Gastrocnemius medialis (tissue), 4 donors: ENCODE results near the gene METTL8. TPM values are rescaled to one million over a fixed set of nuclear protein-coding genes. Genes with fewer than 3 reads are reported as not detected.
"Not testable (repeated sequence)": the region's sequence is repeated elsewhere in the genome, so short reads cannot be mapped to it uniquely, and the experiment has no call there.

ENCODE experiments used
- ATAC-seq, 2 donors: fragments of 150-250 bp; one replicate each; pipeline ENCODE4 v1.9.1; 2016
- DNase-seq, 2 donors: peaks; one replicate each; pipeline ENCODE4 v3.0.0-alpha.2; 2019
- H3K27ac ChIP-seq, 4 donors: fragments of 200-600 bp; sonication (generic); 1 replicate in 1 of 4; 2 replicates in 3 of 4; pipeline ENCODE4 v1.5.1; 2016 to 2018; ENCODE audit warnings: mild to moderate bottlenecking in 2 of 4, moderate library complexity in 1 of 4
- H3K27me3 ChIP-seq, 3 donors: fragments of 200-600 bp; sonication (generic) in 2 of 3; 1 replicate in 1 of 3; 2 replicates in 2 of 3; pipeline versions ENCODE4 v1.5.1 to v1.6.0; 2016 to 2019; ENCODE audit warnings: mild to moderate bottlenecking in 1 of 3, moderate library complexity in 1 of 3
- H3K36me3 ChIP-seq, 2 donors: fragments of 200-600 bp; sonication (generic) in 1 of 2; one replicate each; pipeline ENCODE4 v1.5.1; 2017 to 2018
- H3K4me1 ChIP-seq, 2 donors: fragments of 200-600 bp; sonication (generic) in 1 of 2; one replicate each; pipeline ENCODE4 v1.5.1; 2016 to 2017; ENCODE audit warnings: mild to moderate bottlenecking in 2 of 2
- H3K4me3 ChIP-seq, 4 donors: fragments of 200-600 bp; sonication (generic) in 3 of 4; 1 replicate in 1 of 4; 2 replicates in 3 of 4; pipeline ENCODE4 v1.5.1; 2016 to 2019; ENCODE audit warnings: mild to moderate bottlenecking in 2 of 4
- H3K9me3 ChIP-seq, 3 donors: fragments of 200-600 bp; sonication (generic) in 2 of 3; 1 replicate in 1 of 3; 2 replicates in 2 of 3; pipeline ENCODE4 v1.5.1; 2016 to 2019
- POLR2A ChIP-seq, 2 donors: fragments of 450-650 bp; IDR thresholded peaks; one replicate each; pipeline ENCODE4 v1.6.1; 2017; ENCODE audit warnings: antibody characterized with exemption in 2 of 2, mild to moderate bottlenecking in 2 of 2, moderate library complexity in 2 of 2
- in situ Hi-C, 4 donors: fragments of 200-750 bp; cut with MboI; loops; one replicate each; pipeline versions ENCODE4 v1.15.0 to v1.8.0; 2017; ENCODE audit warnings: low sequenced_read_pairs in 4 of 4
- intact Hi-C: fragments of 100-400 bp; cut with DNase I; formaldehyde crosslinking; loops from one replicate; pipeline ENCODE4 v1.15.1; 2023; ENCODE audit warnings: low total_unique reads
- total RNA-seq, 4 donors: library from RNA; depleted of rRNA; stranded (reverse); fragments of >200 nt; gene quantifications; one replicate each; pipeline versions ENCODE4 v1.1.0 to v1.2.3, GENCODE V29; 2016
- TF ChIP-seq, protein P1 (sequence below), 5 experiments: fragments of 450-650 bp in 3 of 5; fragments of 200-600 bp in 2 of 5; sonication (generic) in 2 of 5; IDR thresholded peaks in 4 of 5; conservative IDR thresholded peaks in 1 of 5; 1 replicate in 4 of 5; 2 replicates in 1 of 5; pipeline ENCODE4 v1.5.1; 2016 to 2019; ENCODE audit warnings: antibody characterized with exemption in 5 of 5, mild to moderate bottlenecking in 3 of 5, moderate library complexity in 3 of 5

METTL8 gene
- total RNA-seq, 4 donors from 2014 or later = 10.3 to 22.0 (median 11.0) TPM

DNA sequence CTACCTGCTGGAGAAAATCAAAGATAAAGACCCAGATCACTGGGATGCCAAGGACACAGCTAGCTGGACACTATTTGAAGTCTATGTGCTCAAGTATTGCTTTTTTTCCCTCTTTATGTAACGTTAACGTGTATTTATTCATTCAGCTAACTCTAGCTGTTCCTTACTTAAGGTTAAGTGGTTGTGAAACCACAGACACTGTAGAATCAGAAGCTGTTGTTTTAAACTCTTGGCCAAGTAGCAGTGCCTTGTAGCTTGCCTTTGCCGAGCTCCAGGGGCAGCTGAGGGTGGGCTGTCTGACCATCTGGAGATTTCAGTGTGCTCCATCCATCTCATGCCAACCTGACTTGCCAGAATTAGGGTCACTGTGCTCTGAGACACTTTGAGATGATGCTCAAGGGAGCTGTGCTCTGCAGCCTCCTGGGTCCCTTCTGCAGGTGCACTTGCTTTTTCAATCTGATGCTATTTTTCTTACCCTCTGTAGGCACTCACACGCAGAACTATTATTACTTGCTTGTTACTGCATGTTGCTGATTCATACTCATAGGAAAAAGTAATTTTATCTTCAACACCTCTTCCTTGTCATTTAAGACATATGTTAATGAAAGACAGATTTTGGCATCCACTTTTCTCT, 116.2 kb downstream of the METTL8 start:
- H3K4me3 ChIP-seq = no peak overlapping the region
- intact Hi-C loops (no loop called here), in situ Hi-C loops (no loop called here)
- H3K36me3 ChIP-seq = no peaks in the 10 kb centered on the region
- no peaks in the 10 kb centered on the region for H3K4me1 ChIP-seq
- TF ChIP-seq, protein P1, sequence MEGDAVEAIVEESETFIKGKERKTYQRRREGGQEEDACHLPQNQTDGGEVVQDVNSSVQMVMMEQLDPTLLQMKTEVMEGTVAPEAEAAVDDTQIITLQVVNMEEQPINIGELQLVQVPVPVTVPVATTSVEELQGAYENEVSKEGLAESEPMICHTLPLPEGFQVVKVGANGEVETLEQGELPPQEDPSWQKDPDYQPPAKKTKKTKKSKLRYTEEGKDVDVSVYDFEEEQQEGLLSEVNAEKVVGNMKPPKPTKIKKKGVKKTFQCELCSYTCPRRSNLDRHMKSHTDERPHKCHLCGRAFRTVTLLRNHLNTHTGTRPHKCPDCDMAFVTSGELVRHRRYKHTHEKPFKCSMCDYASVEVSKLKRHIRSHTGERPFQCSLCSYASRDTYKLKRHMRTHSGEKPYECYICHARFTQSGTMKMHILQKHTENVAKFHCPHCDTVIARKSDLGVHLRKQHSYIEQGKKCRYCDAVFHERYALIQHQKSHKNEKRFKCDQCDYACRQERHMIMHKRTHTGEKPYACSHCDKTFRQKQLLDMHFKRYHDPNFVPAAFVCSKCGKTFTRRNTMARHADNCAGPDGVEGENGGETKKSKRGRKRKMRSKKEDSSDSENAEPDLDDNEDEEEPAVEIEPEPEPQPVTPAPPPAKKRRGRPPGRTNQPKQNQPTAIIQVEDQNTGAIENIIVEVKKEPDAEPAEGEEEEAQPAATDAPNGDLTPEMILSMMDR (IDR thresholded peaks at IDR 0.05 in 4 of 5, conservative IDR thresholded peaks at IDR 0.05 in 1 of 5) = no peak
- TF ChIP-seq POLR2A (IDR thresholded peaks at IDR 0.05) = no peak
- no peaks in the 10 kb centered on the region for H3K27me3 ChIP-seq
- DNase-seq = no peak
- H3K27ac ChIP-seq = no peak overlapping the region
- no peaks in the 10 kb centered on the region for H3K9me3 ChIP-seq
- no peak for ATAC-seq

GRCh38 chr2:171316755-171317337, 116.9 kb downstream of the METTL8 start:
- Histone ChIP-seq H3K36me3 (no peaks in the 10 kb centered on the region), H3K4me3 (no peak overlapping the region), H3K27me3 (no peaks in the 10 kb centered on the region), H3K27ac (no peak overlapping the region), H3K9me3 (no peaks in the 10 kb centered on the region), H3K4me1 (no peaks in the 10 kb centered on the region)
- DNase-seq (no peak), ATAC-seq (no peak)
- TF ChIP-seq, protein P1 (IDR thresholded peaks at IDR 0.05 in 4 of 5, conservative IDR thresholded peaks at IDR 0.05 in 1 of 5) = no peak
- TF ChIP-seq POLR2A (IDR thresholded peaks at IDR 0.05) = no peak
- in situ Hi-C loops (no loop called here), intact Hi-C loops (no loop called here)

DNA sequence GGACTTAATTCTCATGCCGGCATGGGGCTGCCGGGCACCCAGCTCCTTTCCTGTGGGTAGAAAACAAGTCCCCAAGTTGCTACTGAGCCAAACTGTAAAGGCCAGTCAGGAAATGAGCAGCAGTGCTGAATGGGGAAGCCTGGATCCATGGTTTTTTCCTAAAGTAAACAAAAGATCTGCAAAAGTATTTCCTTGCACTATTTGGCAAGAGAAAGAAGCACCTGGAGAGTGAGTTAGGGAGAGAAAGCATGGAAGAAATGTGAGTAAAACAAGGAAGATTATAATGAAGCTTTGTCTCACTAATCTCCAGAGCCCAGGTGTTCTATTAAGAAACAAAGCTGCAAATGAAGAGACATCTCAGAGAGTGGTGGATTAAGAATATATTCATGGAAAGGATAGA, 117.6 kb downstream of the METTL8 start:
- Histone ChIP-seq H3K36me3 (no peaks in the 10 kb centered on the region), H3K4me3 (no peak overlapping the region), H3K27ac (no peak overlapping the region), H3K9me3 (no peaks in the 10 kb centered on the region), H3K27me3 (no peaks in the 10 kb centered on the region), H3K4me1 (no peaks in the 10 kb centered on the region)
- TF ChIP-seq POLR2A (IDR thresholded peaks at IDR 0.05) = no peak
- TF ChIP-seq, protein P1 (IDR thresholded peaks at IDR 0.05 in 4 of 5, conservative IDR thresholded peaks at IDR 0.05 in 1 of 5) = no peak
- intact Hi-C loops = no loop called here
- in situ Hi-C loops = no loop called here
- DNase-seq = no peak
- ATAC-seq = no peak

- no peak for ATAC-seq
- H3K4me3 ChIP-seq = no peak overlapping the region
- no peaks in the 10 kb centered on the region for H3K4me1 ChIP-seq
- intact Hi-C loops (no loop called here), in situ Hi-C loops (no loop called here)
- no peak for DNase-seq
- H3K9me3 ChIP-seq = no peaks in the 10 kb centered on the region
- no peak for TF ChIP-seq POLR2A (IDR thresholded peaks at IDR 0.05)
- TF ChIP-seq, protein P1 (IDR thresholded peaks at IDR 0.05 in 4 of 5, conservative IDR thresholded peaks at IDR 0.05 in 1 of 5) = no peak
- no peaks in the 10 kb centered on the region for H3K27me3 ChIP-seq
- H3K36me3 ChIP-seq = no peaks in the 10 kb centered on the region
- H3K27ac ChIP-seq = no peak overlapping the region
Observed at GRCh38 chr2:171315781-171316180, 118.0 kb downstream of the METTL8 start.

GRCh38 chr2:171312182-171312581, 121.6 kb downstream of the METTL8 start:
- in situ Hi-C loops, H3K4me1 ChIP-seq, DNase-seq, H3K27me3 ChIP-seq, H3K9me3 ChIP-seq, intact Hi-C loops, H3K36me3 ChIP-seq, H3K4me3 ChIP-seq, ATAC-seq, H3K27ac ChIP-seq: not testable (repeated sequence)

DNA sequence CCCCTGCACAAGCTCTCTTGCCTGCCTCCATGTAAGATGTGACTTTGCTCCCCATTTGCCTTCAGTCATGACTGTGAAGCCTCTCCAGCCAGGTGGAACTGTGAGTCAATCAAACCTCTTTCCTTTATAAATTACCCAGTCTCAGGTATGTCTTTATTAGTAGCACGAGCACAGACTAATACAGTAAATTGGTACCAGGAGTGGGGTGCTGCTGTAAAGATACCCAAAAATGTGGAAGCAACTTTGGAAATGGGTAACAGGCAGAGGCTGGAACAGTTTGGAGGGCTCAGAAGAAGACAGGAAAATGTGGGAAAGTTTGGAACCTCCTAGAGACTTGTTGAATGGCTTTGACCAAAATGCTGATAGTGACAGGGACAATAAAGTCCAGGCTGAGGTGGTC, 122.2 kb downstream of the METTL8 start:
- H3K9me3 ChIP-seq, ATAC-seq, DNase-seq, H3K27me3 ChIP-seq, H3K27ac ChIP-seq, H3K36me3 ChIP-seq, intact Hi-C loops, H3K4me1 ChIP-seq, in situ Hi-C loops, H3K4me3 ChIP-seq: not testable (repeated sequence)
